ENCODE results near the gene C1orf232.

C1orf232 gene

GRCh38 chr1:26122988-26123973, 45.5 kb downstream of the C1orf232 start:
- no peak for FAIRE-seq

- no peak for FAIRE-seq
Observed at GRCh38 chr1:26121854-26122773, 46.6 kb downstream of the C1orf232 start.

GRCh38 chr1:26119892-26120608, 48.7 kb downstream of the C1orf232 start:
- no peak for FAIRE-seq

- FAIRE-seq = no peak
Observed at GRCh38 chr1:26114165-26114927, 54.4 kb downstream of the C1orf232 start.

Data from colon (tissue), 2 donors.